Measurements from ENCODE around the gene TRIM8.

TRIM8 gene

GRCh38 chr10:102705531-102705930, 61.3 kb downstream of the TRIM8 start:
- no peak for DNase-seq

Measured in AML-193 (cell line).